NCI-H1105 treated with DMSO at 0.1 percent for 48 hours (cell line): ENCODE data around the gene AJAP1.
A peak's percentile ranks its signal among the peaks of the same experiment; 100 is the strongest.

Experiments used
- DNase-seq: peaks from one replicate; lab custom pipeline; 2025; lab: John Stamatoyannopoulos, UW

AJAP1 gene

GRCh38 chr1:4771721-4772120 is 117.3 kb downstream of the AJAP1 start:
- no peak for DNase-seq

GRCh38 chr1:4772294-4773010 is 118.0 kb downstream of the AJAP1 start:
- DNase-seq = no peak

- DNase-seq = no peak
Observed at GRCh38 chr1:4773226-4773625, 118.8 kb downstream of the AJAP1 start.

DNA sequence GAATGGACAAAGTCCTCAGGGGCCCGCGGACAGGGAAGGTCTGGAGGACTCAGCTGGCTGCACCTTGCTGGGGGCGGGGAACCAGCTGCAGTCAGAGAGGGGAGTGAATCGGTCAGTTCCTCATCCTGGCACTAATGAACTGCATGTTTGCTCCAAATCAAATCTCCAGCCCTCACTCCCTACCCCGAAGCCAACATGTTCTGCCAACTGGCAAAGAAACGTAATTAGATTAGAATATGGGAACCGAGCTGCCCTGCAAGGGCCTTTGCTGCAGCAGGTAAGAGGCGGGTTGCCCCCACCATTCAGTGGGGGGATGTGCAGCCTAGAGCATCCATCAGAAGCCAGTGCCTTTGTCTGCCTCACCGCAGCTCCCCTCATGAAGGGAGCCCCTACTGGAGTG is 121.1 kb downstream of the AJAP1 start:
- DNase-seq = no peak

GRCh38 chr1:4778056-4778455 is 123.6 kb downstream of the AJAP1 start:
- peak; percentile 55 for DNase-seq

DNA sequence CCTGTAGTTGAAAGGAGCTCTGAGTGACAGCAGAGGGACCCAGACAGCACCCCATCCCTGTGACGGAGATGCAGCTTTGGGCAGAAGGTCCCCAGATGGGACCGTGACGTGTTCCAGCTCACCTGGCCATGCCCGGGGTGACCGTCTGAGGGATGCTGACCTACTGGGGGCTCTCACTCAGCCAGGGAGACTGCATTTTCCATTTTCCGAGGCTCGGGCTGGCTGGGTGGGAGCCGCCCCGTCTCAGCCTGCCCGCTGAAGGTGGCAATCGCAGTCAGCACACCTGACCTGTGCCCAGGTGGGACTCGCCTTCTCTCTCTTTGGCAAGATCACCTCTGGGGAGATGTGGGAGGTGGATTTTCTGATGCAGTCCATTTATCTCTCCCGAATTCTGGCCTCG is 127.2 kb downstream of the AJAP1 start:
- no peak for DNase-seq

DNA sequence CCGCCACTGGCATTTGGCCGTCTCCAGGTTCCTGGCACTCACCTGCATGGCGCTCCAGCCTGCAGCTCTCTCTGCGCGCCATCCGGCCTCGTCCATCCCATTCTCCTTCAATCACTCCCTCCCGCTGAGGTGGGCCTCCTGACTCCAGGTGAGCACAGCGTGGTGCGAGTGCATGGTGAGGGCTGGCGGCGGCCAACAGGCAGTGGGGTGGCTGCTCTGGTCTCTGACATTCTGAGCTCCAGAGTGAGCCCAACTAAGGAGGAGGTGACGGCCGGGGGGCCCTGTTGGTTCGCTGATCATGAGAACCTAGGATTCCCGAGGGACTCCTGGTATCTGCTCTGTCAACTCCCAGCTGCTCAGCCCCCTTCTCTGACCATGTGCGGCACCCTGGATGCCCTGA is 130.4 kb downstream of the AJAP1 start:
- DNase-seq = no peak

- DNase-seq = no peak
Observed at GRCh38 chr1:4786055-4786454, 131.6 kb downstream of the AJAP1 start.

GRCh38 chr1:4787551-4787950 is 133.1 kb downstream of the AJAP1 start:
- DNase-seq = no peak

DNA sequence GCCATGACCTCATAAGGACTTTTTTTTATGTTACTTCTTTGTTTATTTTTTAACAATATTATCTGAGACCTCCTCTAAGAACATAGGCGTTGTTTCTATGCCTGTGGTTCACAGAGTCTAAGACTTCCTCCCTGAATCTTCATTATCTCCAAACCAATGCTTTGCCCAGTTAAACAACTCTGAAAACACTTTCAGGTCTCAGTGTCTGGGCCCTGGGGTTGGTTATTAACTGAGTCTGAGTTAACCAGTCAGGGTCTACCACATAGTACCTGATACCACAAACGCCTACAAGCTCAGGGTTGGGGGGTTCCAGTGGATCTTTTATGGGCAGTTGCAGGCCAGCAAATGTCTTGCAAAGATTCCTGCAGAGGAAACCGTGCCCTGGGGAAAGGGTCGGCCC is 138.2 kb downstream of the AJAP1 start:
- DNase-seq = no peak

DNA sequence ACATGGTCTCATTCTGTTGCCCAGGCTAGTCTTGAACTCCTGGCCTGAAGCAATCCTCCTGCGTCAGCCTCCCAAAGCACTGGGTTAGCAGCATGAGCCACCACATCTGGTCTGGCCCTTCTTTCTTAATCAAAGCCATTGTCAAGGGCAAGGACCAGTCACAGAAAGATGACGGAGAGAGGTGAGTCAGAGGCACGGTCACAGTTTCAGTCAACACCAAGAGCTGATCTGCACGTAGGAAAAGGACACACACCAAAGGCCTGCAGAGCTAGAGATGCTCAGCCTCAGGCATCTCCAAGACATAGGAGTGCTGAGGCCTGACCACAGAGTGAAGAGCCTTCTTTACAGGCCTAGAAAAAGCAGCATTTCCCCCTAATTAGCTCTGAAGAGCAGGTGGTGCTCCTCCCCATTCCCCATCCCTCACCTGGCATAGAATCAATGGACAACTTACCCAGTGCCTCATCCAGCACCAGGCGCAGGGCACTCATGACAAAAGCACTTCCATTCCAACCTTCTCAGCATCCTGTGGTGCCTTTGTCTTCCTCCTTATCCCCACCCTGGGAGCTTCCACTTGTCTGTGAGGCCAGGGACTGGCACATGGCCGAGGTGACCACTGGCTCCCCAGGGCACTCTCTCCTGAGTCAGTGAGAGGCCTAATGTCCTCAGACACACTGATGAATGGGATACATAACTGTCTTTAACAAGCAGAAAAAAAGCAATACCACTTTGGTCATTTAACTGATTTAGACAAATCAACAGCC is 139.8 kb downstream of the AJAP1 start:
- peak; percentile 48 for DNase-seq

DNA sequence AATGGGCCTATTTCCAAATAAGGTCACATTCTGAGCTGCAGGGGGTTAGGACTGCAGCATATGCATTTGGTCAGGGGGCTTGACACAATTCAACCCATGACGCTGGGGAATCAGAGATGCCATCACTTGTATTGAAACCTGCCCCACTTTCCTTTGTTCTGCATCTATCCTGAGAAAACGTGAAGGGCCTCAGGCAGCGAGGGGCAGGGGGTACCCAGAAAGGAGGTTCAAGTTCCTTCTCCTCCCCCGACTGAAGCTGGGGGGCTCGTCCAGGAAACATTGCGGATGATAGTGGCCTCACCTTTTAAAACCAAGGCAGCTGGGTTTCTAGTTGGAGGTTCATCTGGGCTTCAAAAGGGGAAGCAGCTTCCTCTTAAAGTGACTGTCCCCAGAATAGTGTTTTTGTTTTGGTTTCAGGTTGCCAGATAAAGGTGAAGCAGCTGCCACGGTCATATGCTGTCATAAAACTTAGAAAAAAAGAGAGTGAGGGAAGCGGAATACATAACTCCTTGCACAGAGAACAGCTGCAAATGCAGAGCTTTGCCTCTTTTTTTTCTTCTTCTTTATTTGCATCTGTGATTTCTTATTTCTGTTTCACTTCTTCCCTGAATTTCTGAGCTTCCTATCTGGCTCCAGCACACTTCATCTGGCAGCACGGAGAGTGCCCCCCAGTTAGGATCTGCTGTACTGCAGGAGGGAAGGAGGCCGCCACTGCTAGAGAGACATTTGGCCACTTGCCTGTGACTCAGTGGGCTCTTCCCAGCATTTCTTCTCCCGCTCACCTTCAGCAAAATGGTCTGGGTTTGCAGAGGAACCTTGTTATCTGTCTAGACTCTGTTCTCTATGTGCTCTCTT is 142.0 kb downstream of the AJAP1 start:
- DNase-seq = no peak

DNA sequence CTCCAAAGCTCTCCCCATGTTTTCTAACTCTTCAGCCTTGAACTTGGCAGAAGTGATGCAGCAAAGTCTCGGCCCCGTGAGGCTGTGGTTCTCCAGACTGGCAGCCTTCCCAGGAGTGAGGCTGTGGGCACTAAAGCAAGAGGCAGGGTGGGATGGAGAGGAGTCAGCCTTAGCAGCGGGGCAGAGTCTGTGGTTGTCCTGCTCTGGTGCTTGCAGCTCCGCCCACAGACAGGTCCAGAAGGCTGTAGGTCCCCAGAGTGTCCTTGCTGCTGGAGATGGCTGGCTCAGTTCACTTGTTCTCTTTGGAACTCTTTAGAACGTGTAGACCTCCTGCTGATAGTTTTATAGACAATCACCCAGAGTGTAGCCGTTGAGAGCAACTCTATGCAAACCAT is 142.6 kb downstream of the AJAP1 start:
- no peak for DNase-seq

DNA sequence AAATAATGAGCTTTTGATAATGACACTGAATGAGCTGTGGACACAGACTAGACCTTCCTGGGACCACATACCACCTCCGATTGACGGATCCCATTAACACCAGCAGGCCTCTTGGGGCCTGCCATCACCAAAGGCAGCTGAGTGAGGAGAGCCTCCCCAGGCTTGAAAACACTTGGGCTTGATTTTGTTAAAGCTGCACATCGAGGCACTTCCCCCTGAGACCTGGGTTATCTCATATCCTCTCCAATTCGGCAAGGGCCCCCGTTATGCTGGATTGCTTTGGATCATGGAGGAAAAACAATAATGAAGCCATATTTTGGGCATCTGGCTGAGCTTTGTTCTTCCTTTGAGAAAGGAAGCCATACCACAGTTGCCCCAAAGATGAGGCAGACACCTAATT is 143.0 kb downstream of the AJAP1 start:
- no peak for DNase-seq

DNA sequence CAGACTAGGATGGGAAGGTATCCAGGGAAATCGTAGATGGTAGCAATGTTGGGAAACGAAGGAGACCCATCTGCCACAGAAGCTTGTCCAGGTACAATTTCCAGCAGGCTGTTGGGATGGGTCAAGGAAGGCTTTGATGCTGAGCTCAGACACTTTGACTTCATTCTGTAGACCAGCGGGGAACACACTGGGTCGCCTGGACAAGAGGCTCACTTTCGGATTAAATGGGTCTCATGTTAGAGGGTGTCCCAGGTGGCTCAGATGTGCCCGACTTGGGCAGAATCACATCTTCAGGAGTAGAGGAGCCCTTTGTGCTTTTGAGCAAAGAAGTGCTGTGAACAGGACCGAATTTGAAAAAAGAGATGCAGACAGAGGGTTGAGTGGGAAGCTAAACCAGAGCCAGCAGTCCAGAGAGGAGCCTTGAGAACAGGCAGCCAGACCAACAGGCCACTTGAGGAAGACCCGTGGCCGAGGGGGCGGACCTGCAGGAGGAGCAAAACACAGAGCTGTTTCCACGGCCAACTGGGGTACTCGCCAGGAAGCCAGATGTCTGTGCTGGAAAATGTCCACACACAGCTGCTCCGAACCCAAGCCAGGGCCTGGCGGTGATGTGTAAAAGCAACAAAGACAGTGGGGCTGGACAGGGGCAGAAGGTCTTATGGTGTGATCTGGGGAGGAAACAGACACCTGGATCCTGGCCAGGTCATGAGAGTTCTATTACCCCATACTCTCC is 146.9 kb downstream of the AJAP1 start:
- DNase-seq = no peak

DNA sequence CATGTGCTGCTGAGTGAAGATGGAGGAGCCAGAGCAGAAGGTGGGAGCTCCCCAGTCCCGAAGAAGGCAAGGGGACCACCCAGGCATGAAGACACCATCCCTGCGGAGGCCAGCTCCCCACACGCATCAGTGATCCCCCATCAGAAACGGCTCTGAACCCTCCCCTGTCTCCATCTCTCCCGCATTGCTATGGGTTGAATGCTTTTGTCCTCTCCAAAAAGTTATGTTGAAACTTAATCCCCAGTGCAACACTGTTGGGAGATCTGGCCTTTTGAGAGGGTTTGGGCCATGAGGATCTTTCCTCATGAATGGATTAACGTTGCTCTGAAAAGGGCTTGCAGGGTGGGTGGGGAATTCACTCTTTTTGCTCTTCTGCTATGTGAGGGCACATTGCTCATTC is 147.6 kb downstream of the AJAP1 start:
- no peak for DNase-seq

- DNase-seq = no peak
Observed at GRCh38 chr1:4803335-4803734, 148.9 kb downstream of the AJAP1 start.

GRCh38 chr1:4805987-4806386 is 151.6 kb downstream of the AJAP1 start:
- no peak for DNase-seq

GRCh38 chr1:4820543-4820942 is 166.1 kb downstream of the AJAP1 start:
- DNase-seq = no peak

- DNase-seq = peak; percentile 47
Observed at GRCh38 chr1:4825800-4826450, 171.5 kb downstream of the AJAP1 start.

DNA sequence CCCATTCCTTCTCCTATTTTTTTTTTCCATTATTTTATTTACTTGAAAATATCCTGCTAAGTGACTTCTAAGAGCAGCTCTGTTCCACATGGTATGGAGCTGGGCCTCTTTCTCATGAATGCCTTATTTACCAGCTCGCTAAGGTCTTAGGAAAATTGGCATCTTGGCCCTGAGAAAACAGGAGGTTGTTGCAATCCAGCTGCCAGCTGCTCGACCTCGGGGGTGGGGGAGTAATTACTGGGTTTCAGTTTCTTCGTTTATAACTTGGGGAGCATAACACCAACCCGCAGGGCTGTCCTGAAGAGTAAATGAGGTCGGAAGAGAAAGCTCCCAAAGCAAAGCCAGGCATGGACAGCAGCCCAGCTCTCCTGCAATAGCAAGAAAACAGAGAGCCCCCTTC is 176.3 kb downstream of the AJAP1 start:
- DNase-seq = peak; percentile 2

- DNase-seq = no peak
Observed at GRCh38 chr1:4836574-4836973, 182.2 kb downstream of the AJAP1 start.
